ENCODE results near the gene KRTAP3-2.

GRCh38 chr17:40993839-40994238, 5.9 kb downstream of the KRTAP3-2 start, which contains the start of gene KRTAP3-3:
- TF ChIP-seq POLR2A (IDR thresholded peaks at IDR 0.05) (no peak), CTCF (IDR thresholded peaks at IDR 0.05) (no peak), EP300 (IDR thresholded peaks at IDR 0.05) (no peak)
